Naive thymus-derived CD4-positive, alpha-beta T cell (primary cell): Measurements from ENCODE around the gene PRX. TPM values are rescaled to one million over a fixed set of nuclear protein-coding genes. Genes with fewer than 3 reads are reported as not detected.
A peak's percentile ranks its signal among the peaks of the same experiment; 100 is the strongest.

Source experiments
- ATAC-seq: fragments of 150-1000 bp; cut with Tn5 transposase; 2 replicates; pipeline ENCODE4 v1.10.0; 2021; ENCODE audit warnings: mild to moderate bottlenecking, moderate library complexity
- CTCF ChIA-PET: fragments of 350-600 bp; sonication (Branson Sonifier 250); formaldehyde crosslinking; loops from one replicate; lab custom pipeline; 2021; ENCODE audit warnings: antibody characterized with exemption; lab: Charles Lee
- POLR2A ChIA-PET: fragments of 350-600 bp; sonication (Branson Sonifier 250); formaldehyde crosslinking; loops from one replicate; lab custom pipeline; 2021; ENCODE audit warnings: antibody characterized with exemption, inconsistent platforms; lab: Charles Lee
- DNase-seq, 9 donors: peaks; one replicate each; pipeline versions ENCODE4 v3.0.0 to v3.0.0-alpha.2; 2020 to 2022; ENCODE audit warnings: mixed read lengths in 1 of 9
- H3K27ac ChIP-seq: one replicate; pipeline ENCODE4 v1.7.0; 2013; ENCODE audit warnings: mild to moderate bottlenecking, low read depth, low read length, moderate library complexity
- H3K27me3 ChIP-seq, 2 donors: one replicate each; pipeline ENCODE4 v1.7.0; 2013; ENCODE audit warnings: low read length in 2 of 2, mild to moderate bottlenecking in 2 of 2, moderate library complexity in 2 of 2; ENCODE audit not compliant: control insufficient read depth in 2 of 2, insufficient read depth in 2 of 2
- H3K36me3 ChIP-seq, 3 experiments: 1 replicate in 2 of 3; 2 replicates in 1 of 3; pipeline ENCODE4 v1.7.0; 2013; ENCODE audit warnings: low read length in 3 of 3, mild to moderate bottlenecking in 3 of 3, moderate library complexity in 1 of 3; ENCODE audit not compliant: insufficient read depth in 3 of 3, control insufficient read depth in 2 of 3
- H3K4me1 ChIP-seq, 2 donors: one replicate each; pipeline ENCODE4 v1.7.0; 2013; ENCODE audit warnings: low read length in 2 of 2, mild to moderate bottlenecking in 2 of 2, moderate library complexity in 1 of 2; ENCODE audit not compliant: control insufficient read depth in 2 of 2, insufficient read depth in 2 of 2
- H3K4me3 ChIP-seq: 2 replicates; pipeline ENCODE4 v1.7.0; 2013; ENCODE audit warnings: mild to moderate bottlenecking, low read length
- H3K9me3 ChIP-seq, 3 experiments: 1 replicate in 2 of 3; 2 replicates in 1 of 3; pipeline ENCODE4 v1.7.0; 2013; ENCODE audit warnings: low read length in 3 of 3; ENCODE audit not compliant: control insufficient read depth in 2 of 3
- H3K27ac Mint-ChIP-seq, 9 donors: one replicate each; pipeline ENCODE4 v1.8.0; 2020 to 2022; ENCODE audit warnings: mixed read lengths in 9 of 9, mild to moderate bottlenecking in 8 of 9, moderate library complexity in 5 of 9, inconsistent platforms in 2 of 9
- H3K27me3 Mint-ChIP-seq, 5 donors: one replicate each; pipeline ENCODE4 v1.8.0; 2021 to 2022; ENCODE audit warnings: mixed read lengths in 5 of 5, mild to moderate bottlenecking in 1 of 5
- H3K36me3 Mint-ChIP-seq, 5 donors: one replicate each; pipeline ENCODE4 v1.8.0; 2020 to 2022; ENCODE audit warnings: mixed read lengths in 5 of 5, mild to moderate bottlenecking in 3 of 5, inconsistent platforms in 1 of 5
- H3K4me1 Mint-ChIP-seq, 7 donors: one replicate each; pipeline ENCODE4 v1.8.0; 2020 to 2022; ENCODE audit warnings: mixed read lengths in 7 of 7, mild to moderate bottlenecking in 3 of 7, inconsistent platforms in 1 of 7
- H3K4me3 Mint-ChIP-seq, 10 donors: one replicate each; pipeline ENCODE4 v1.8.0; 2020 to 2022; ENCODE audit warnings: mild to moderate bottlenecking in 10 of 10, mixed read lengths in 10 of 10, moderate library complexity in 6 of 10, inconsistent platforms in 2 of 10
- H3K9me3 Mint-ChIP-seq, 11 donors: one replicate each; pipeline ENCODE4 v1.8.0; 2020 to 2022; ENCODE audit warnings: mixed read lengths in 11 of 11, mild to moderate bottlenecking in 4 of 11, inconsistent platforms in 1 of 11, moderate library complexity in 1 of 11
- intact Hi-C, 2 donors: fragments of 100-400 bp; cut with micrococcal nuclease; formaldehyde crosslinking; loops; one replicate each; pipeline ENCODE4 v1.15.1; 2023
- polyA plus RNA-seq, 2 donors: library from polyadenylated mRNA; unstranded; fragments of 300-500 nt; fragmentation: Illumina TruSeq; gene quantifications; one replicate each; pipeline ENCODE4 v1.2.3, GENCODE V29; 2021
- total RNA-seq, 6 experiments: library from RNA in 5 of 6; stranded (reverse) in 5 of 6; gene quantifications; 1 replicate in 5 of 6; 2 replicates in 1 of 6; pipeline ENCODE4 v1.2.3 and lab custom pipeline; 2021 to 2026

Gene PRX, protein sequence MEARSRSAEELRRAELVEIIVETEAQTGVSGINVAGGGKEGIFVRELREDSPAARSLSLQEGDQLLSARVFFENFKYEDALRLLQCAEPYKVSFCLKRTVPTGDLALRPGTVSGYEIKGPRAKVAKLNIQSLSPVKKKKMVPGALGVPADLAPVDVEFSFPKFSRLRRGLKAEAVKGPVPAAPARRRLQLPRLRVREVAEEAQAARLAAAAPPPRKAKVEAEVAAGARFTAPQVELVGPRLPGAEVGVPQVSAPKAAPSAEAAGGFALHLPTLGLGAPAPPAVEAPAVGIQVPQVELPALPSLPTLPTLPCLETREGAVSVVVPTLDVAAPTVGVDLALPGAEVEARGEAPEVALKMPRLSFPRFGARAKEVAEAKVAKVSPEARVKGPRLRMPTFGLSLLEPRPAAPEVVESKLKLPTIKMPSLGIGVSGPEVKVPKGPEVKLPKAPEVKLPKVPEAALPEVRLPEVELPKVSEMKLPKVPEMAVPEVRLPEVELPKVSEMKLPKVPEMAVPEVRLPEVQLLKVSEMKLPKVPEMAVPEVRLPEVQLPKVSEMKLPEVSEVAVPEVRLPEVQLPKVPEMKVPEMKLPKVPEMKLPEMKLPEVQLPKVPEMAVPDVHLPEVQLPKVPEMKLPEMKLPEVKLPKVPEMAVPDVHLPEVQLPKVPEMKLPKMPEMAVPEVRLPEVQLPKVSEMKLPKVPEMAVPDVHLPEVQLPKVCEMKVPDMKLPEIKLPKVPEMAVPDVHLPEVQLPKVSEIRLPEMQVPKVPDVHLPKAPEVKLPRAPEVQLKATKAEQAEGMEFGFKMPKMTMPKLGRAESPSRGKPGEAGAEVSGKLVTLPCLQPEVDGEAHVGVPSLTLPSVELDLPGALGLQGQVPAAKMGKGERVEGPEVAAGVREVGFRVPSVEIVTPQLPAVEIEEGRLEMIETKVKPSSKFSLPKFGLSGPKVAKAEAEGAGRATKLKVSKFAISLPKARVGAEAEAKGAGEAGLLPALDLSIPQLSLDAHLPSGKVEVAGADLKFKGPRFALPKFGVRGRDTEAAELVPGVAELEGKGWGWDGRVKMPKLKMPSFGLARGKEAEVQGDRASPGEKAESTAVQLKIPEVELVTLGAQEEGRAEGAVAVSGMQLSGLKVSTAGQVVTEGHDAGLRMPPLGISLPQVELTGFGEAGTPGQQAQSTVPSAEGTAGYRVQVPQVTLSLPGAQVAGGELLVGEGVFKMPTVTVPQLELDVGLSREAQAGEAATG (N-terminal part only)
- total RNA-seq (1 to 10 TPM in 4 of 5 experiments, under 1 TPM in 1; 0.85 to 4.0 (median 2.6) TPM), polyA plus RNA-seq (under 1 TPM; 0.14 to 0.60 TPM), total RNA-seq (lab: John Stamatoyannopoulos, UW) (13.6 reads per million, percentile 42 among the genes with 10 or more reads in this experiment)

DNA sequence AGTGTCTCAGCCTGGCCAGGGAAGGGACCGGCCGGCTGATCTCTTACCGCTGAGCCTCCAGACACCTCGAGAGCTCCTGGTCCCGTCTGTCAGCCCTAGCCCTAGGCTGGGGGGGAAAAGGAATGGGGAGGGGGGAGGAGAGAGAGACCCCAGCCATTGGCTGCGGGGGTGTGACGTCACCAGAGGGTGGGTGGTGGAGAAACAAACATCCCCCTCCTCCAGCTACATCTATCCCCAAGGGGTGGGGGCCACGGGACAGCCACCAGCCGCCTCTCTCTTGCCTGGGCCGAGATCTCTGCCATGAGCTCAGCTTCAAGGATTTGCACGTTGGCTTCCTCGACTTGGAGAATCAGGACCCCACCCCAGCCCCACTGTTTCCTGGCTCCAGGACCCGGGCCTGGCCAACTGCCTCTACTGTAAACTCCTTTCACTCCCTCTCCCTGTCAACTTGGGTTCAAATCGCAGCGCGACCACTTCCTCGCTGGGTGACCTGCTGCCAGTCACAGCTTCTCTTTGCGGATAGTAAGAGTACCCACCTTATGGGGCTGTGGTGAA lies at the start of gene PRX:
TSS of gene PRX (minus strand) at position 88 of the 555 bp plus-strand sequence. CDS start 5,446 bp downstream, outside the sequence.
- H3K27ac Mint-ChIP-seq: peak within 1 kb of the TSS in 3 of 9 donors; percentile 2 to 15 (median 4)
- Histone ChIP-seq H3K4me1 (no peaks in the 10 kb centered on the region), H3K4me3 (no peak within 1 kb of the TSS), H3K36me3 (no peaks in the 10 kb centered on the region), H3K9me3 (no peaks in the 10 kb centered on the region), H3K27me3 (no peaks in the 10 kb centered on the region), H3K27ac (no peak within 1 kb of the TSS)
- peaks cover 0 to 5% (median 0%) of the 10 kb centered on the region in 5 donors for H3K27me3 Mint-ChIP-seq
- CTCF ChIA-PET: no interaction called here
- peaks cover 0 to 31% (median 16%) of the 10 kb centered on the region in 7 donors for H3K4me1 Mint-ChIP-seq
- no peaks in the 10 kb centered on the region for H3K36me3 Mint-ChIP-seq
- no peak for ATAC-seq
- H3K9me3 Mint-ChIP-seq: peaks cover 0 to 1% (median 0%) of the 10 kb centered on the region in 11 donors
- no peak for DNase-seq
- POLR2A ChIA-PET: interaction anchor here (0.8 to 1.2 kb wide), 2 partner anchors 10 kb away, joined by 3 to 5 read pairs; no protein-coding TSS in a partner anchor
- no peak within 1 kb of the TSS for H3K4me3 Mint-ChIP-seq
- intact Hi-C loops: no loop called here

DNA sequence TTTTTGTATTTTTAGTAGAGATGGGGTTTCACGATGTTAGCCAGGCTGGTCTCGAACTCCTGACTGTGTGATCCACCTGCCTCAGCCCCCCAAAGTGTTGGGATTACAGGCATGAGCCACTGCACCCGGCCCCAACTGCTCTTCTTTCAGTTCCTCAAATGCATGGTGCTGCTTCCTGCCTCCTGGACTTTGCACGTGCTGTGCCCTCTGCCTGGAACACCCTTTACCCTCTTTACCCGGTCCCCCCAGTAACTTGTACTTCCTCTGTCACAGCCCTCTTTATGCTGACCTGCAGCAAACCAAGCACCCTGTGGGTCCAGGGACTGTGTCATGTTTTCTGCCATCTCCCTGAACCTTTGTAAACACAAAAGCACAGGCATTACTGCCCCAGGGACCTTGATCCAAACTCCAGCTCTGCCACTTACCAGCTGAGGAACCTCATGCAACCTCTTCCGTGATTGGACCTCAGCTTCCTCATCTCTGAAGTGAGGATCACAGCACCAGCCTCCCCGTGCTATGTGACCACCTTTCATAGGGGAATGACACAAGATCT lies 48.6 kb upstream of the PRX start:
- Histone ChIP-seq H3K36me3 (no peaks in the 10 kb centered on the region), H3K4me1 (peaks cover 0 to 7% of the 10 kb centered on the region in 2 donors), H3K27me3 (no peaks in the 10 kb centered on the region), H3K27ac (no peak overlapping the region), H3K9me3 (no peaks in the 10 kb centered on the region), H3K4me3 (no peak overlapping the region)
- DNase-seq: no peak
- no peak for ATAC-seq
- intact Hi-C loops: loop anchor here in 1 of 2 donors (10.0 kb wide), 1 partner anchor 253 kb away; the partner anchor contains the start of genes COQ8B and ITPKC
- H3K9me3 Mint-ChIP-seq: peaks cover 0 to 2% (median 0%) of the 10 kb centered on the region in 11 donors
- peak overlapping the region in 1 of 10 donors; percentile 34 for H3K4me3 Mint-ChIP-seq
- H3K27me3 Mint-ChIP-seq: peaks cover 6 to 10% (median 7%) of the 10 kb centered on the region in 5 donors
- ChIA-PET CTCF (interaction anchor here (0.6 to 5.7 kb wide), 2 partner anchors 41 to 144 kb away, joined by 5 to 33 read pairs; no protein-coding TSS in a partner anchor), POLR2A (no interaction called here)
- H3K4me1 Mint-ChIP-seq: peaks cover 17 to 26% (median 24%) of the 10 kb centered on the region in 7 donors
- no peak overlapping the region for H3K27ac Mint-ChIP-seq
- H3K36me3 Mint-ChIP-seq: peaks cover 0 to 6% (median 0%) of the 10 kb centered on the region in 5 donors

DNA sequence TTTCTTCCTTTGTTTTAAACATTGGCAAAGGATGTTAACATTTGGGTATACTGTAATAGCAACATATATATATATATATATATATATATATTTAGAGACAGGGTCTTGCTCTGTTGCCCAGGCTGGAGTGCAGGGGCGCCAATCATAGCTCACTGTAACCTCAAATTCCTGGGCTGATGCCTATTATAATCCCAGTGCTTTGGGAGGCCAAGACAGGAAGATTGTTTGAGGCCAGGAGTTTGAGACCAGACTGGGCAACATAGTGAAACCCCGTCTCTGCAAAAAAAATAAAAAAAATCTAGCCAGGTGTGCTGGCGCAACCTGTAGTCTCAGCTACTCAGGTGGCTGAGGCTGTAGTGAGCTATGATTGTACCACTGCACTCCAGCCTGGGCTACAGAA lies 47.0 kb upstream of the PRX start:
- Histone ChIP-seq H3K4me1 (no peaks in the 10 kb centered on the region), H3K27me3 (no peaks in the 10 kb centered on the region), H3K36me3 (no peaks in the 10 kb centered on the region), H3K9me3 (no peaks in the 10 kb centered on the region), H3K27ac (no peak overlapping the region), H3K4me3 (no peak overlapping the region)
- intact Hi-C loops: loop anchor here in 1 of 2 donors (10.0 kb wide), 1 partner anchor 255 kb away; the partner anchor contains the start of genes COQ8B and ITPKC
- DNase-seq (no peak), ATAC-seq (no peak)
- Mint-ChIP-seq H3K9me3 (peaks cover 0 to 2% (median 0%) of the 10 kb centered on the region in 11 donors), H3K36me3 (peaks cover 0 to 3% (median 0%) of the 10 kb centered on the region in 5 donors), H3K4me1 (peaks cover 5 to 14% (median 9%) of the 10 kb centered on the region in 7 donors), H3K4me3 (no peak overlapping the region), H3K27ac (no peak overlapping the region), H3K27me3 (no peaks in the 10 kb centered on the region)
- CTCF ChIA-PET: no interaction called here
- POLR2A ChIA-PET: interaction anchor here (0.8 kb wide), 1 partner anchor 814 kb away, joined by 3 read pairs; no protein-coding TSS in a partner anchor

DNA sequence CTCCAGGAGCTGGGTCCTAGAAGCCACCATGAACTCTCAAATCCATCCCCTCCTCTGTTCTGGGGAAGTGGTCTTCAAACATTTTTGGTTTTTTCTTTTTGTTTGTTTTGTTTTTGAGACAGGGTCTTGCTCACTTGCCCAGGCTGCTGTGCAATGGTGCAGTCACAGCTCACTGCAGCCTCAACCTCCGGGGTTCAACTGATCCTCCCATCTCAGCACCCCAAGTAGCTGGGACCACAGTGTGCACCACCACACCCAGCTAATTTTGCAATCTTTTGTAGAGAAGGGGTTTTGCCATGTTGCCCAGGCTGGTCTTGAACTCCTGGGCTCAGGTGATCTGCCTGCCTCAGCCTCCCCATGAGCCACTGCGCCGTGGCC lies 45.4 kb upstream of the PRX start:
- H3K36me3 Mint-ChIP-seq: peaks cover 0 to 3% (median 0%) of the 10 kb centered on the region in 5 donors
- Histone ChIP-seq H3K9me3 (no peaks in the 10 kb centered on the region), H3K27me3 (no peaks in the 10 kb centered on the region), H3K36me3 (no peaks in the 10 kb centered on the region), H3K4me1 (no peaks in the 10 kb centered on the region), H3K4me3 (no peak overlapping the region), H3K27ac (no peak overlapping the region)
- ATAC-seq (no peak), DNase-seq (no peak)
- peaks cover 0 to 2% (median 0%) of the 10 kb centered on the region in 11 donors for H3K9me3 Mint-ChIP-seq
- POLR2A ChIA-PET: no interaction called here
- CTCF ChIA-PET: interaction anchor here (0.6 kb wide), 1 partner anchor 160 kb away, joined by 4 read pairs; no protein-coding TSS in a partner anchor
- no peaks in the 10 kb centered on the region for H3K27me3 Mint-ChIP-seq
- no peak overlapping the region for H3K27ac Mint-ChIP-seq
- H3K4me3 Mint-ChIP-seq: no peak overlapping the region
- peaks cover 0 to 7% (median 0%) of the 10 kb centered on the region in 7 donors for H3K4me1 Mint-ChIP-seq
- intact Hi-C loops: no loop called here

DNA sequence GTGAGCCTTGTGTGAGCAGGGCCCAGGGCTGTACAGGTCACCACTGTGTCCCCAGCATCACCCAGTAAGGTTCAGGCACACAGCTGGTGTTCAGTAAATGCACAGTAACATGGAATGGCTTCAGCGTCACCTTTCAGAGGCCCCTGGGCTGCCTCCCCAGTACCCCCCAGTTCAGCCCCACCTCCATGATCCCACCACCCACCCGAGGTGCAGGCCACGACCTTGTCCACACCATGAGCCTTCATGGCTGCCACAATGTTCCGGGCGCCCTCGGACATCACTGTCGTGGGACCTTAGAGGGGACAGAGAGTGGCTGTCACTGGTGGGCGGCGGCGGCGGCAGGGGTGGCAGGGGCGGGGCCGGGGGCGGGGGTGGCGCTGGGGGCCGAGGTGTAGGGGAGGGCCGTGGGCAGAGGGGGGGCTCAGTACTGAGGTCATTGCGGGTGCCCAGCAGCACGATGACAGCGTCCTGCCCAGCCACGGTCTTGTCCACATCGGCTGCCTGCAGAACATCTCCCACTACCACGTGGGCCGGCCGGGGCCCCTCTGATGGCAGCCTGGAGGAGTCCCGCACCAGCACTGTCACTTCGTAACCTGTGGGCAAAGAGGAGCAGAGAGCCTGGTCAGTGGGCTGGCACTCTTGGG lies 44.9 kb upstream of the PRX start:
- Histone ChIP-seq H3K27ac (no peak overlapping the region), H3K4me1 (no peaks in the 10 kb centered on the region), H3K9me3 (no peaks in the 10 kb centered on the region), H3K36me3 (no peaks in the 10 kb centered on the region), H3K4me3 (no peak overlapping the region), H3K27me3 (no peaks in the 10 kb centered on the region)
- H3K4me1 Mint-ChIP-seq: peaks cover 0 to 7% (median 0%) of the 10 kb centered on the region in 7 donors
- CTCF ChIA-PET: no interaction called here
- H3K4me3 Mint-ChIP-seq: no peak overlapping the region
- peaks cover 0 to 3% (median 0%) of the 10 kb centered on the region in 5 donors for H3K36me3 Mint-ChIP-seq
- POLR2A ChIA-PET: interaction anchor here (1.0 kb wide), 1 partner anchor 32 kb away, joined by 3 read pairs; the partner anchor contains the start of gene SERTAD1
- H3K27me3 Mint-ChIP-seq: no peaks in the 10 kb centered on the region
- intact Hi-C loops: no loop called here
- no peaks in the 10 kb centered on the region for H3K9me3 Mint-ChIP-seq
- DNase-seq: no peak
- no peak for ATAC-seq
- peak overlapping the region in 1 of 9 donors; percentile 13 for H3K27ac Mint-ChIP-seq
